Spleen (tissue), 11 donors: ENCODE results near the gene PLXNB2. TPM values are rescaled to one million over a fixed set of nuclear protein-coding genes. Genes with fewer than 3 reads are reported as not detected.

Experiments
- DNase-seq: peaks from one replicate; pipeline ENCODE4 v3.0.0-alpha.2; 2020
- H3K27ac ChIP-seq, 8 donors: fragments of 200-600 bp; sonication (generic) in 7 of 8; 1 replicate in 4 of 8; 2 replicates in 4 of 8; pipeline versions ENCODE4 v1.5.0 to v1.8.0; 2016 to 2021; ENCODE audit warnings: inconsistent platforms in 4 of 8, mild to moderate bottlenecking in 4 of 8, moderate library complexity in 1 of 8
- H3K27me3 ChIP-seq, 7 donors: fragments of 200-600 bp; sonication (generic) in 6 of 7; replicated peaks in 1 of 7; 1 replicate in 4 of 7; 2 replicates in 3 of 7; pipeline versions ENCODE4 v1.5.0 to v1.8.0; 2016 to 2021; ENCODE audit warnings: inconsistent platforms in 3 of 7, mild to moderate bottlenecking in 1 of 7
- H3K36me3 ChIP-seq, 6 donors: fragments of 200-600 bp; sonication (generic) in 5 of 6; 1 replicate in 4 of 6; 2 replicates in 2 of 6; pipeline versions ENCODE4 v1.5.0 to v1.8.0; 2016 to 2021; ENCODE audit warnings: inconsistent platforms in 2 of 6
- H3K4me1 ChIP-seq, 6 donors: fragments of 200-600 bp; sonication (generic) in 5 of 6; 1 replicate in 3 of 6; 2 replicates in 3 of 6; pipeline versions ENCODE4 v1.5.0 to v1.8.0; 2016 to 2021; ENCODE audit warnings: inconsistent platforms in 3 of 6
- H3K4me3 ChIP-seq, 8 donors: fragments of 200-600 bp; sonication (generic) in 7 of 8; 1 replicate in 4 of 8; 2 replicates in 4 of 8; pipeline versions ENCODE4 v1.5.0 to v1.8.0; 2016 to 2021; ENCODE audit warnings: inconsistent platforms in 4 of 8, mild to moderate bottlenecking in 4 of 8, moderate library complexity in 2 of 8
- H3K9me3 ChIP-seq, 8 donors: fragments of 200-600 bp; sonication (generic) in 7 of 8; 1 replicate in 4 of 8; 2 replicates in 4 of 8; pipeline versions ENCODE4 v1.5.0 to v1.8.0; 2016 to 2021; ENCODE audit warnings: inconsistent platforms in 4 of 8
- CTCF ChIP-seq, 11 experiments: fragments of 200-600 bp in 7 of 11; fragments of 450-650 bp in 4 of 11; sonication (generic) in 4 of 11; IDR thresholded peaks in 8 of 11; conservative IDR thresholded peaks in 3 of 11; 1 replicate in 7 of 11; 2 replicates in 4 of 11; pipeline versions ENCODE4 v1.4.0 to v1.8.0; 2016 to 2021; ENCODE audit warnings: antibody characterized with exemption in 11 of 11, inconsistent platforms in 4 of 11, mild to moderate bottlenecking in 1 of 11
- POLR2A ChIP-seq, 3 donors: fragments of 450-650 bp; IDR thresholded peaks; one replicate each; pipeline ENCODE4 v1.5.1; 2017; ENCODE audit warnings: antibody characterized with exemption in 3 of 3, mild to moderate bottlenecking in 1 of 3
- POLR2AphosphoS5 ChIP-seq, 3 donors: sonication (generic); formaldehyde crosslinking; IDR thresholded peaks; one replicate each; pipeline ENCODE4 v1.5.1; 2017; ENCODE audit warnings: antibody characterized with exemption in 3 of 3
- WGBS, 5 donors: extraction: QIAGEN DNeasy Blood & Tissue Kit in 3 of 5; methylation state at CpG; one replicate each; pipeline versions ENCODE4 v1.1.5 to v1.1.7; 2013 to 2018; 5-methylcytosine and 5-hydroxymethylcytosine counted together
- intact Hi-C: fragments of 100-400 bp; cut with DNase I; formaldehyde crosslinking; loops from one replicate; pipeline ENCODE4 v1.15.0; 2023; ENCODE audit warnings: low total_unique reads
- polyA plus RNA-seq, 3 donors: library from polyadenylated mRNA; stranded (reverse); fragments of 200-250 nt; gene quantifications; one replicate each; pipeline ENCODE4 v1.2.1, GENCODE V29; 2013
- total RNA-seq, 7 donors: library from RNA; depleted of rRNA in 3 of 7; stranded (reverse); fragments of >200 nt in 3 of 7; fragmentation: NEBNext Ultra II Directional in 4 of 7; extraction: Animal tissue kit (Norgen Biotek cat#: 25700) in 4 of 7; gene quantifications; one replicate each; pipeline versions ENCODE4 v1.1.0 to v1.2.1, GENCODE V29; 2016 to 2021
- donor health status: healthy with polysubstance abuse.
- donor health status: DM: no; HTN: no; CAD: no; lungs with moderate emphysema.
- donor health status: DM: no; HTN: no; CAD: no.
- donor health status: Bipolar disorder and iron deficiency.
- donor health status: healthy.
- donor health status: DM: no; HTN: no; CAD: no.
- donor health status: DM: yes; HTN: yes; CAD: no.

Gene PLXNB2
- total and polyA plus RNA-seq, 10 donors: 41.9 to 382 (median 242) TPM

- intact Hi-C loops: no loop called here
- no peak overlapping the region for H3K27ac ChIP-seq
- TF ChIP-seq POLR2AphosphoS5 (IDR thresholded peaks at IDR 0.05): no peak
- TF ChIP-seq CTCF (IDR thresholded peaks at IDR 0.05 in 8 of 11, conservative IDR thresholded peaks at IDR 0.05 in 3 of 11): no peak
- TF ChIP-seq POLR2A (IDR thresholded peaks at IDR 0.05): no peak
- H3K9me3 ChIP-seq: no peaks in the 10 kb centered on the region
- no peak for DNase-seq
- no peaks in the 10 kb centered on the region for H3K36me3 ChIP-seq
- peaks cover 5 to 32% (median 21%) of the 10 kb centered on the region in 6 donors for H3K4me1 ChIP-seq
- WGBS, 5 donors: 27 to 41% (median 29%) methylated on average over 7 to 11 of the region's 11 CpGs; no CpG with 5 or more reads in 1 of the 5 donors
- peak overlapping the region in 6 of 8 donors; percentile 35 to 73 (median 38) for H3K4me3 ChIP-seq
- H3K27me3 ChIP-seq: peaks cover 0 to 62% (median 23%) of the 10 kb centered on the region in 7 donors
These were observed 47.0 kb downstream of the PLXNB2 start for GRCh38 chr22:50260434-50260800.

GRCh38 chr22:50259302-50259701, 48.1 kb downstream of the PLXNB2 start:
- intact Hi-C loops: no loop called here
- Histone ChIP-seq H3K27me3 (peaks cover 0 to 62% (median 23%) of the 10 kb centered on the region in 7 donors), H3K36me3 (no peaks in the 10 kb centered on the region), H3K9me3 (no peaks in the 10 kb centered on the region), H3K4me3 (no peak overlapping the region), H3K27ac (no peak overlapping the region), H3K4me1 (peaks cover 5 to 32% (median 21%) of the 10 kb centered on the region in 6 donors)
- 91 to 95% (median 94%) methylated on average over 12 to 15 of the region's 15 CpGs for WGBS, 5 donors
- no peak for DNase-seq
- TF ChIP-seq POLR2AphosphoS5 (IDR thresholded peaks at IDR 0.05): no peak
- no peak for TF ChIP-seq POLR2A (IDR thresholded peaks at IDR 0.05)
- no peak for TF ChIP-seq CTCF (IDR thresholded peaks at IDR 0.05 in 8 of 11, conservative IDR thresholded peaks at IDR 0.05 in 3 of 11)

GRCh38 chr22:50258361-50259292, 48.8 kb downstream of the PLXNB2 start:
- Histone ChIP-seq H3K36me3 (no peaks in the 10 kb centered on the region), H3K27ac (no peak overlapping the region), H3K4me3 (no peak overlapping the region), H3K27me3 (peaks cover 0 to 55% (median 23%) of the 10 kb centered on the region in 7 donors), H3K9me3 (no peaks in the 10 kb centered on the region), H3K4me1 (peaks cover 5 to 32% (median 21%) of the 10 kb centered on the region in 6 donors)
- no peak for DNase-seq
- intact Hi-C loops: no loop called here
- WGBS, 5 donors: 88 to 95% (median 90%) methylated on average over 19 to 24 of the region's 24 CpGs
- TF ChIP-seq CTCF (IDR thresholded peaks at IDR 0.05 in 8 of 11, conservative IDR thresholded peaks at IDR 0.05 in 3 of 11) (no peak), POLR2AphosphoS5 (IDR thresholded peaks at IDR 0.05) (no peak), POLR2A (IDR thresholded peaks at IDR 0.05) (no peak)
